OCI-LY3 (cell line): ENCODE data around the gene CEP162.
"Not testable (repeated sequence)": the region's sequence is repeated elsewhere in the genome, so short reads cannot be mapped to it uniquely, and the experiment has no call there.

Experiments
- EZH2phosphoT487 ChIP-seq: fragments of 200-600 bp; shearing (Covaris generic); IDR thresholded peaks from 2 replicates; pipeline ENCODE4 v1.6.1; 2018; ENCODE audit warnings: antibody characterized with exemption, mixed run types, low read depth
- TF ChIP-seq, protein P1 (sequence below): fragments of 200-600, 300-600 bp; sonication (generic); IDR thresholded peaks from 2 replicates; pipeline ENCODE4 v1.5.1; 2014; ENCODE audit warnings: antibody characterized with exemption, low read length, low read depth

DNA sequence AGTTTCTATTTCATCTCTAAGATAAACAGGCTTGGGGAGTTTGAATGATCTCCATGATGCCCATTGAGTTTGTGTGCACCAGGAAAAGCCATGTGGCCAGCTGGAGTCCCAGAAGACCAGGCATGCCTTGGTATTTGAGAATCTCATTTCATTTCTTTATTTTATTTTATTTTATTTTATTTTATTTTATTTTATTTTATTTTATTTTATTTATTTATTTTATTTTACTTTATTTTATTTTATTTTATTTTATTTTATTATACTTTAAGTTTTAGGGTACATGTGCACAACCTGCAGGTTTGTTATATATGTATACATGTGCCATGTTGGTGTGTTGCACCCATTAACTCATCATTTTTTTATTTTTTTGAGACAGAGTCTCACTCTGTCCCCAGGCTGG lies 142.7 kb downstream of the CEP162 start:
- TF ChIP-seq, protein P1, sequence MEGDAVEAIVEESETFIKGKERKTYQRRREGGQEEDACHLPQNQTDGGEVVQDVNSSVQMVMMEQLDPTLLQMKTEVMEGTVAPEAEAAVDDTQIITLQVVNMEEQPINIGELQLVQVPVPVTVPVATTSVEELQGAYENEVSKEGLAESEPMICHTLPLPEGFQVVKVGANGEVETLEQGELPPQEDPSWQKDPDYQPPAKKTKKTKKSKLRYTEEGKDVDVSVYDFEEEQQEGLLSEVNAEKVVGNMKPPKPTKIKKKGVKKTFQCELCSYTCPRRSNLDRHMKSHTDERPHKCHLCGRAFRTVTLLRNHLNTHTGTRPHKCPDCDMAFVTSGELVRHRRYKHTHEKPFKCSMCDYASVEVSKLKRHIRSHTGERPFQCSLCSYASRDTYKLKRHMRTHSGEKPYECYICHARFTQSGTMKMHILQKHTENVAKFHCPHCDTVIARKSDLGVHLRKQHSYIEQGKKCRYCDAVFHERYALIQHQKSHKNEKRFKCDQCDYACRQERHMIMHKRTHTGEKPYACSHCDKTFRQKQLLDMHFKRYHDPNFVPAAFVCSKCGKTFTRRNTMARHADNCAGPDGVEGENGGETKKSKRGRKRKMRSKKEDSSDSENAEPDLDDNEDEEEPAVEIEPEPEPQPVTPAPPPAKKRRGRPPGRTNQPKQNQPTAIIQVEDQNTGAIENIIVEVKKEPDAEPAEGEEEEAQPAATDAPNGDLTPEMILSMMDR = not testable (repeated sequence)
- not testable (repeated sequence) for TF ChIP-seq EZH2phosphoT487
